Esophagus muscularis mucosa (tissue), 3 donors: ENCODE measurements around the gene PIP.

Source experiments
- CTCF ChIP-seq, 3 experiments: fragments of 200-600 bp in 2 of 3; fragments of 450-650 bp in 1 of 3; sonication (generic) in 2 of 3; IDR thresholded peaks; one replicate each; pipeline ENCODE4 v1.5.1; 2017 to 2019; ENCODE audit warnings: antibody characterized with exemption in 3 of 3, mild to moderate bottlenecking in 2 of 3, moderate library complexity in 1 of 3
- POLR2A ChIP-seq: fragments of 450-650 bp; IDR thresholded peaks from one replicate; pipeline ENCODE4 v1.6.1; 2017; ENCODE audit warnings: antibody characterized with exemption, moderate library complexity, mild to moderate bottlenecking, low read depth
- POLR2AphosphoS5 ChIP-seq, 2 donors: sonication (generic); formaldehyde crosslinking; IDR thresholded peaks; one replicate each; pipeline ENCODE4 v1.6.1; 2017; ENCODE audit warnings: antibody characterized with exemption in 2 of 2

- TF ChIP-seq CTCF (IDR thresholded peaks at IDR 0.05), result no peak
- TF ChIP-seq POLR2AphosphoS5 (IDR thresholded peaks at IDR 0.05), result no peak
- TF ChIP-seq POLR2A, result no peak
These were observed 2.8 kb upstream of the PIP start for GRCh38 chr7:143129051-143129450.
